ENCODE measurements around the gene PLA2G6. TPM values are rescaled to one million over a fixed set of nuclear protein-coding genes. Genes with fewer than 3 reads are reported as not detected.

PLA2G6 gene
- total RNA-seq, 1 experiment from 2014 or later = 16.2 TPM

DNA sequence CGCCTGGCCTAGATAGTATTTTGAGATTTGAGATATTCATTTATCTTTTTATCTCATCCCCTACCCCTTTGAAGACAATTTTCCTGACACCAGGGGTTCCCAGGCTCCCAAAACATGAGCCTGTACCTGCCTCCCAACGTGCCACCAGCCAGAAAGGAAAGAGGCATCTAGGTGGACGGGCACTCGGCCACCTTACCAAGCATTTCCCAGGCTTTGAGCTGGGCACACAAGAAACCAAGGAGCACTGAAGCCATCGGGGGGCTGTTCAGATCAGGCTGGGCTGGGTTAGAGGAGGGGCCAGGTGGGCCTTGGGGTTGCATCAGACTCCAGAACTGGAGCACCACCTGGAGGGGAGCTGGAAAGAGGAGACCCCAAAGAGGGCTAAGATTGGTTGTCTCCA is 42.7 kb downstream of the PLA2G6 start:
- H3K4me1 ChIP-seq (ENCODE audit: control insufficient read depth, insufficient read depth, low read length) = no peaks in the 10 kb centered on the region
- ChIA-PET CTCF (no interaction called here), POLR2A (no interaction called here)
- no peak for TF ChIP-seq REST (IDR thresholded peaks at IDR 0.05; ENCODE audit: insufficient read depth in 1 of 2, low read depth in 2 of 2, low read length in 1 of 2)
- no peak for TF ChIP-seq TCF7L2 (IDR thresholded peaks at IDR 0.05; ENCODE audit: low read depth, low read length)
- TF ChIP-seq CTCF (IDR thresholded peaks at IDR 0.05) = no peak
- no peak for TF ChIP-seq POLR2AphosphoS5 (IDR thresholded peaks at IDR 0.05; ENCODE audit: low read depth, low read length)
- no peak for TF ChIP-seq SIN3A (IDR thresholded peaks at IDR 0.05; ENCODE audit: borderline replicate concordance, insufficient read depth, low read depth, low read length)
- no peak for DNase-seq (ENCODE audit: low read depth, low spot score)
- no peaks in the 10 kb centered on the region for H3K27me3 ChIP-seq (ENCODE audit: control insufficient read depth, insufficient read depth, low read length)
- no peak overlapping the region for H3K27ac ChIP-seq (ENCODE audit: low read length)
- in situ Hi-C loops (cut with HindIII; ENCODE audit: low pct_unique_long_range_greater_than_20kb, low sequenced_read_pairs) = no loop called here
- H3K9me3 ChIP-seq (ENCODE audit: control insufficient read depth, insufficient read depth, low read depth, low read length) = no peaks in the 10 kb centered on the region
- H3K36me3 ChIP-seq (ENCODE audit: control insufficient read depth, insufficient read depth, low read length) = no peaks in the 10 kb centered on the region
- intact Hi-C loops (cut with micrococcal nuclease; ENCODE audit: unreplicated experiment) = no loop called here
- no peak overlapping the region for H3K4me3 ChIP-seq (ENCODE audit: low read depth in 2 of 2, low read length in 2 of 2)
- BruUV-seq (replicated peaks) = no TSS peak
- ATAC-seq = no peak

DNA sequence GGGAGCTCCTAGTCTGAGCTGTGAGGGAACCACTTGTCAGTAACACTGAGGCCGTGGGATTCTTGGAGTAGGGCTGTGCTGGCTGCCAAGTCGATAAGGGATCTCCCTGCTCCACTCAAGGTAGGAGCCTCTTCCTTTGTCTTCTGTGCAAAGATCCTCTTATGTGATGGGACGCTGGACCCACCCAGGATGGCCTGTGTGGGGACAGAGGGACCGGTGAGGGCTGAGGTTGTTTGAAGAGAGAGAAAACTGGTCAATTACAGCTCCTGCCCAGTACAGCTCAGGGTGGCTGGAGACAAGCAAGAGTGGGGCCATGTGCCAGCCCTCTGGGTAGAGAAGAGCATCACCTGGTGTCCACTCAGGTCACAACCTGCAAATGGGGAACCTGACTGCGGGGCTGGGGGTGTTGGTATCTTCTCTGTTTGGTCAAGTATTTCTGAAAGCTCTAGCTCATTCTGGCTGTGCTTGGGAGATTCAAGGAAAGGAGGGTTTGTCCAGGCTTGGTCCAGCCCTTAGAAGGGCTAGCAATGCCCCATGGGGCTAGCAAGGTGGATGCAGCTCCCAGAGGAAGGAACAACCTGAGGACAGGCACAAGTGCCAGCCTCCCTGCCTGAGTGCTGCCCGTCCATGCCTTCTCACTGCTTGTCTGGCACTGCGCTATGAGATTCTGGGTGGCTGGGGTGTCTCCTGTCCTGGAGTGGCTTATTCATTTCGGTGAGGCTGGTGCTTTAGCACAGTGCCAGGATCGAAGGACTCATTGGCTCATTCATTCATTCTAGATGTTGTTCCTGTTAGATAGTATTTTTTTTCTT is 43.5 kb downstream of the PLA2G6 start:
- H3K9me3 ChIP-seq (ENCODE audit: control insufficient read depth, insufficient read depth, low read depth, low read length) = no peaks in the 10 kb centered on the region
- no peaks in the 10 kb centered on the region for H3K27me3 ChIP-seq (ENCODE audit: control insufficient read depth, insufficient read depth, low read length)
- no peak for TF ChIP-seq SIN3A (IDR thresholded peaks at IDR 0.05; ENCODE audit: borderline replicate concordance, insufficient read depth, low read depth, low read length)
- no peak for TF ChIP-seq POLR2AphosphoS5 (IDR thresholded peaks at IDR 0.05; ENCODE audit: low read depth, low read length)
- TF ChIP-seq REST (IDR thresholded peaks at IDR 0.05; ENCODE audit: insufficient read depth in 1 of 2, low read depth in 2 of 2, low read length in 1 of 2) = no peak
- no peak overlapping the region for H3K27ac ChIP-seq (ENCODE audit: low read length)
- ATAC-seq = no peak
- intact Hi-C loops (cut with micrococcal nuclease; ENCODE audit: unreplicated experiment) (no loop called here), in situ Hi-C loops (cut with HindIII; ENCODE audit: low pct_unique_long_range_greater_than_20kb, low sequenced_read_pairs) (no loop called here)
- no peaks in the 10 kb centered on the region for H3K36me3 ChIP-seq (ENCODE audit: control insufficient read depth, insufficient read depth, low read length)
- DNase-seq (ENCODE audit: low read depth, low spot score) = no peak
- POLR2A ChIA-PET = no interaction called here
- no TSS peak for BruUV-seq (replicated peaks)
- H3K4me3 ChIP-seq (ENCODE audit: low read depth in 2 of 2, low read length in 2 of 2) = no peak overlapping the region
- CTCF ChIA-PET = no interaction called here
- H3K4me1 ChIP-seq (ENCODE audit: control insufficient read depth, insufficient read depth, low read length) = no peaks in the 10 kb centered on the region
